Kidney epithelial cell (primary cell): ENCODE measurements around the gene RBL1. TPM values are rescaled to one million over a fixed set of nuclear protein-coding genes. Genes with fewer than 3 reads are reported as not detected.
"Not testable (repeated sequence)": the region's sequence is repeated elsewhere in the genome, so short reads cannot be mapped to it uniquely, and the experiment has no call there.

Source experiments
- DNase-seq: peaks from one replicate; pipeline ENCODE4 v3.0.0-alpha.2; 2010; ENCODE audit warnings: low read depth
- H3K27me3 ChIP-seq: 2 replicates; pipeline ENCODE4 v1.6.0; 2011; ENCODE audit warnings: low read length; ENCODE audit not compliant: control insufficient read depth, insufficient read depth
- H3K36me3 ChIP-seq: 2 replicates; pipeline ENCODE4 v1.5.1; 2011; ENCODE audit warnings: low read length; ENCODE audit not compliant: control insufficient read depth, insufficient read depth
- H3K4me3 ChIP-seq: 2 replicates; pipeline ENCODE4 v1.5.1; 2011; ENCODE audit warnings: low read depth, mild to moderate bottlenecking, control low read depth, low read length
- CTCF ChIP-seq: IDR thresholded peaks from 2 replicates; pipeline ENCODE4 v1.5.1; 2011; ENCODE audit warnings: mild to moderate bottlenecking, moderate library complexity, low read length, control low read depth, inconsistent platforms; ENCODE audit not compliant: insufficient read depth, poor library complexity, severe bottlenecking
- total RNA-seq: library from RNA; depleted of rRNA; stranded (reverse); fragments of >200 nt; gene quantifications from 2 replicates; pipeline ENCODE4 v1.2.3, GENCODE V29; 2015

RBL1 gene
- total RNA-seq, 1 donor from 2014 or later = 5.6 TPM

- no peaks in the 10 kb centered on the region for H3K36me3 ChIP-seq
- no peak for TF ChIP-seq CTCF
- no peaks in the 10 kb centered on the region for H3K27me3 ChIP-seq
- no peak for DNase-seq
- H3K4me3 ChIP-seq = no peak overlapping the region
These were observed 63.7 kb downstream of the RBL1 start for GRCh38 chr20:37032077-37032476.

- no peaks in the 10 kb centered on the region for H3K36me3 ChIP-seq
- no peak overlapping the region for H3K4me3 ChIP-seq
- no peak for DNase-seq
- TF ChIP-seq CTCF = no peak
- H3K27me3 ChIP-seq = no peaks in the 10 kb centered on the region
These were observed 75.2 kb downstream of the RBL1 start for GRCh38 chr20:37020636-37021035.

GRCh38 chr20:37012631-37013030 lies 83.2 kb downstream of the RBL1 start:
- not testable (repeated sequence) for DNase-seq, H3K36me3 ChIP-seq, H3K4me3 ChIP-seq, H3K27me3 ChIP-seq

- DNase-seq, H3K27me3 ChIP-seq, H3K4me3 ChIP-seq, H3K36me3 ChIP-seq: not testable (repeated sequence)
These were observed 83.9 kb downstream of the RBL1 start for GRCh38 chr20:37011858-37012257.

- DNase-seq = no peak
- H3K27me3 ChIP-seq = no peaks in the 10 kb centered on the region
- no peaks in the 10 kb centered on the region for H3K36me3 ChIP-seq
- H3K4me3 ChIP-seq = no peak overlapping the region
- TF ChIP-seq CTCF = no peak
These were observed 84.7 kb downstream of the RBL1 start for GRCh38 chr20:37011147-37011546.

GRCh38 chr20:37007898-37008649 lies 87.7 kb downstream of the RBL1 start:
- no peaks in the 10 kb centered on the region for H3K27me3 ChIP-seq
- no peak for DNase-seq
- H3K36me3 ChIP-seq = peaks cover 1% of the 10 kb centered on the region
- no peak overlapping the region for H3K4me3 ChIP-seq
- TF ChIP-seq CTCF = peak; percentile 15

GRCh38 chr20:37005062-37005942 lies 90.5 kb downstream of the RBL1 start:
- not testable (repeated sequence) for H3K27me3 ChIP-seq, H3K36me3 ChIP-seq, DNase-seq, H3K4me3 ChIP-seq

- H3K4me3 ChIP-seq, H3K36me3 ChIP-seq, H3K27me3 ChIP-seq, DNase-seq: not testable (repeated sequence)
These were observed 94.2 kb downstream of the RBL1 start for GRCh38 chr20:37001634-37002033.

GRCh38 chr20:37000171-37000570 lies 95.6 kb downstream of the RBL1 start:
- H3K4me3 ChIP-seq, H3K27me3 ChIP-seq, DNase-seq, H3K36me3 ChIP-seq: not testable (repeated sequence)
